H1 (cell line): ENCODE measurements around the gene NOB1. TPM values are rescaled to one million over a fixed set of nuclear protein-coding genes. Genes with fewer than 3 reads are reported as not detected.
A peak's percentile ranks its signal among the peaks of the same experiment; 100 is the strongest.

Source experiments
- CTCF ChIA-PET: fragments of 300-600 bp; sonication (Branson Sonifier 250); formaldehyde crosslinking; loops from one replicate; lab custom pipeline; 2021; ENCODE audit not compliant: partially characterized antibody; lab: Charles Lee
- POLR2A ChIA-PET: fragments of 300-600 bp; sonication (Branson Sonifier 250); formaldehyde crosslinking; loops from one replicate; lab custom pipeline; 2021; ENCODE audit warnings: inconsistent platforms; ENCODE audit not compliant: partially characterized antibody; lab: Charles Lee
- DNase-seq, 2 experiments: peaks; one replicate each; pipeline versions ENCODE4 v3.0.0 to v3.0.0-alpha.2; 2010 to 2022; ENCODE audit warnings: low spot score in 2 of 2, low read depth in 1 of 2, mixed read lengths in 1 of 2
- FAIRE-seq: peaks from 2 replicates; lab custom pipeline; 2011; peaks lifted over from hg19 to GRCh38; lab: Jason Lieb, UNC
- H2AFZ ChIP-seq: 2 replicates; pipeline ENCODE4 v1.8.1; 2012; ENCODE audit warnings: low read length, inconsistent platforms
- H2AK5ac ChIP-seq: 2 replicates; pipeline ENCODE4 v1.6.1; 2013; ENCODE audit warnings: low read depth, low read length
- H2BK120ac ChIP-seq: replicated peaks from 2 replicates; pipeline ENCODE3; 2013; ENCODE audit warnings: low read depth, low read length, inconsistent platforms
- H2BK12ac ChIP-seq: 2 replicates; pipeline ENCODE4 v1.6.1; 2013; ENCODE audit warnings: low read depth, low read length
- H2BK15ac ChIP-seq: 2 replicates; pipeline ENCODE4 v1.6.1; 2013; ENCODE audit warnings: low read length
- H2BK20ac ChIP-seq: 2 replicates; pipeline ENCODE4 v1.6.1; 2013; ENCODE audit warnings: low read length
- H2BK5ac ChIP-seq: 2 replicates; pipeline ENCODE4 v1.6.1; 2013; ENCODE audit warnings: low read depth, low read length
- H3K14ac ChIP-seq: 2 replicates; pipeline ENCODE4 v1.6.1; 2013; ENCODE audit warnings: inconsistent platforms; ENCODE audit not compliant: insufficient read length
- H3K18ac ChIP-seq: 2 replicates; pipeline ENCODE4 v1.6.1; 2013; ENCODE audit warnings: low read length; ENCODE audit errors: extremely low read depth
- H3K23ac ChIP-seq: 2 replicates; pipeline ENCODE4 v1.6.1; 2013; ENCODE audit warnings: inconsistent platforms; ENCODE audit not compliant: insufficient read length
- H3K23me2 ChIP-seq: 2 replicates; pipeline ENCODE4 v1.6.1; 2013; ENCODE audit warnings: low read depth, low read length
- H3K27ac ChIP-seq: 2 replicates; pipeline ENCODE4 v1.6.1; 2011; ENCODE audit warnings: low read depth, low read length, inconsistent platforms
- H3K27me3 ChIP-seq, 4 experiments: replicated peaks in 1 of 4; 1 replicate in 1 of 4; 2 replicates in 3 of 4; pipeline versions ENCODE4 v1.6.1 to v1.8.1; 2011 to 2013; ENCODE audit warnings: low read length in 3 of 4, mild to moderate bottlenecking in 3 of 4, inconsistent platforms in 2 of 4, mixed read lengths in 2 of 4, moderate library complexity in 1 of 4; ENCODE audit not compliant: control insufficient read depth in 3 of 4, insufficient read depth in 3 of 4; ENCODE audit errors: extremely low read depth in 1 of 4
- H3K36me3 ChIP-seq, 4 experiments: 2 replicates each; pipeline versions ENCODE4 v1.6.1 to v1.8.1; 2011 to 2013; ENCODE audit warnings: mild to moderate bottlenecking in 4 of 4, low read length in 3 of 4, moderate library complexity in 2 of 4, control low read depth in 1 of 4, inconsistent platforms in 1 of 4; ENCODE audit not compliant: insufficient read depth in 4 of 4, control insufficient read depth in 2 of 4
- H3K4ac ChIP-seq: replicated peaks from 2 replicates; pipeline ENCODE3; 2013; ENCODE audit warnings: low read length, low read depth, mixed read lengths, inconsistent platforms; ENCODE audit not compliant: insufficient read length
- H3K4me1 ChIP-seq, 4 experiments: replicated peaks in 1 of 4; 1 replicate in 1 of 4; 2 replicates in 3 of 4; pipeline versions ENCODE4 v1.6.1 to v1.8.1; 2011 to 2013; ENCODE audit warnings: low read length in 3 of 4, inconsistent platforms in 2 of 4, mixed read lengths in 1 of 4; ENCODE audit not compliant: insufficient read depth in 4 of 4, control insufficient read depth in 3 of 4
- H3K4me2 ChIP-seq, 2 experiments: 2 replicates each; pipeline versions ENCODE4 v1.6.1 to v1.8.1; 2011 to 2013; ENCODE audit warnings: low read depth in 2 of 2, low read length in 2 of 2, control low read depth in 1 of 2, inconsistent platforms in 1 of 2, mild to moderate bottlenecking in 1 of 2; ENCODE audit not compliant: insufficient read depth in 1 of 2
- H3K4me3 ChIP-seq, 4 experiments: fragments of 200-600, 300-600 bp in 1 of 4; sonication (generic), shearing (Covaris generic), sonication (Bioruptor Twin) in 1 of 4; 2 replicates each; pipeline versions ENCODE4 v1.5.1 to v1.8.1; 2011 to 2016; ENCODE audit warnings: low read length in 4 of 4, low read depth in 3 of 4, control low read depth in 2 of 4, inconsistent platforms in 2 of 4, mild to moderate bottlenecking in 2 of 4, mixed read lengths in 1 of 4, moderate library complexity in 1 of 4; ENCODE audit not compliant: insufficient read depth in 2 of 4; ENCODE audit errors: extremely low read depth in 1 of 4
- H3K56ac ChIP-seq: replicated peaks from 2 replicates; pipeline ENCODE3; 2013; ENCODE audit warnings: low read depth, mild to moderate bottlenecking, mixed read lengths, low read length, inconsistent platforms; ENCODE audit not compliant: insufficient read length
- H3K79me1 ChIP-seq: 2 replicates; pipeline ENCODE4 v1.6.1; 2013; ENCODE audit warnings: low read depth, low read length, control low read depth
- H3K79me2 ChIP-seq, 2 experiments: 2 replicates each; pipeline versions ENCODE4 v1.6.1 to v1.8.1; 2012 to 2013; ENCODE audit warnings: low read length in 2 of 2, mild to moderate bottlenecking in 2 of 2, inconsistent platforms in 1 of 2; ENCODE audit not compliant: insufficient read depth in 2 of 2, control insufficient read depth in 1 of 2
- H3K9ac ChIP-seq, 4 experiments: replicated peaks in 1 of 4; 1 replicate in 1 of 4; 2 replicates in 3 of 4; pipeline versions ENCODE4 v1.6.1 to v1.8.1; 2011 to 2013; ENCODE audit warnings: low read depth in 3 of 4, low read length in 3 of 4, control low read depth in 2 of 4, mild to moderate bottlenecking in 2 of 4, moderate library complexity in 2 of 4, inconsistent platforms in 1 of 4; ENCODE audit errors: extremely low read depth in 1 of 4
- H3K9me3 ChIP-seq, 2 experiments: 2 replicates each; pipeline versions ENCODE4 v1.6.1 to v1.8.1; 2012 to 2013; ENCODE audit warnings: mild to moderate bottlenecking in 2 of 2, moderate library complexity in 2 of 2, control low read depth in 1 of 2, inconsistent platforms in 1 of 2, low read depth in 1 of 2, low read length in 1 of 2, mixed read lengths in 1 of 2; ENCODE audit not compliant: insufficient read depth in 2 of 2
- H4K20me1 ChIP-seq, 2 experiments: replicated peaks in 1 of 2; 2 replicates each; pipeline versions ENCODE3 to v1.8.1; 2011 to 2013; ENCODE audit warnings: inconsistent platforms in 2 of 2, low read length in 2 of 2, mild to moderate bottlenecking in 1 of 2; ENCODE audit not compliant: insufficient read depth in 2 of 2, control insufficient read depth in 1 of 2
- H4K5ac ChIP-seq: 2 replicates; pipeline ENCODE4 v1.6.1; 2013; ENCODE audit warnings: low read length, low read depth, mixed read lengths, inconsistent platforms; ENCODE audit not compliant: insufficient read length
- H4K8ac ChIP-seq: 2 replicates; pipeline ENCODE4 v1.8.0; 2013; ENCODE audit warnings: mild to moderate bottlenecking, moderate library complexity, low read length, inconsistent platforms; ENCODE audit not compliant: insufficient read depth; ENCODE audit errors: extremely low read depth
- H4K91ac ChIP-seq: replicated peaks from 2 replicates; pipeline ENCODE3; 2013; ENCODE audit warnings: low read length, mixed read lengths, inconsistent platforms; ENCODE audit not compliant: insufficient read length
- EP300 ChIP-seq, 2 experiments: IDR thresholded peaks; 1 replicate in 1 of 2; 2 replicates in 1 of 2; pipeline ENCODE4 v1.6.1; 2011 to 2012; ENCODE audit warnings: low read depth in 2 of 2, low read length in 2 of 2, mild to moderate bottlenecking in 2 of 2, borderline replicate concordance in 1 of 2, inconsistent platforms in 1 of 2, moderate library complexity in 1 of 2
- GTF2F1 ChIP-seq: IDR thresholded peaks from 2 replicates; pipeline ENCODE4 v1.6.1; 2012; ENCODE audit warnings: low read depth, low read length, improper control_type of control experiment, borderline replicate concordance
- JUN ChIP-seq: IDR thresholded peaks from 2 replicates; pipeline ENCODE4 v1.6.1; 2011; ENCODE audit warnings: low read depth, mild to moderate bottlenecking, improper control_type of control experiment, low read length
- JUND ChIP-seq: IDR thresholded peaks from 2 replicates; pipeline ENCODE4 v1.6.1; 2011; ENCODE audit warnings: mild to moderate bottlenecking, improper control_type of control experiment, low read length
- MAX ChIP-seq: IDR thresholded peaks from 2 replicates; pipeline ENCODE4 v1.6.1; 2012; ENCODE audit warnings: inconsistent platforms
- RNF2 ChIP-seq: fragments of 200-900, 300-1000 bp; sonication (generic); IDR thresholded peaks from 2 replicates; pipeline ENCODE4 v1.7.1; 2016; ENCODE audit warnings: borderline replicate concordance, low read depth, mild to moderate bottlenecking, antibody characterized with exemption, low read length; ENCODE audit not compliant: poor library complexity, severe bottlenecking; ENCODE audit errors: missing control alignments
- RXRA ChIP-seq: IDR thresholded peaks from 2 replicates; pipeline ENCODE4 v1.6.1; 2011; ENCODE audit warnings: low read depth, mild to moderate bottlenecking, low read length, moderate library complexity; ENCODE audit not compliant: insufficient read depth
- SIX5 ChIP-seq: IDR thresholded peaks from 2 replicates; pipeline ENCODE4 v1.6.1; 2011; ENCODE audit warnings: mild to moderate bottlenecking, low read depth, low read length
- SP4 ChIP-seq: IDR thresholded peaks from 2 replicates; pipeline ENCODE4 v1.6.1; 2012; ENCODE audit warnings: low read length, inconsistent platforms
- TCF12 ChIP-seq: IDR thresholded peaks from 2 replicates; pipeline ENCODE4 v1.6.1; 2011; ENCODE audit warnings: low read depth, mild to moderate bottlenecking, low read length
- WGBS, 2 experiments: shearing (Covaris generic) in 1 of 2; methylation state at CpG; one replicate each; pipeline versions ENCODE4 v1.1.6 to v1.1.7; 2013 to 2015; ENCODE audit warnings: low lambda C conversion rate in 2 of 2, mixed read lengths in 2 of 2, inconsistent platforms in 1 of 2, low coverage in 1 of 2, missing lambda C conversion rate in 1 of 2; ENCODE audit not compliant: insufficient replicate concordance in 2 of 2, insufficient coverage in 1 of 2, insufficient read length in 1 of 2; ENCODE audit errors: extremely low coverage in 1 of 2, missing lambda C conversion rate in 1 of 2; 5-methylcytosine and 5-hydroxymethylcytosine counted together
- polyA plus RNA-seq, 7 experiments: library from polyadenylated mRNA; depleted of rRNA in 3 of 7; stranded (reverse) in 5 of 7; unstranded in 2 of 7; fragments of >200 nt in 5 of 7; fragments of 200-250 nt in 2 of 7; gene quantifications; 1 replicate in 5 of 7; 2 replicates in 1 of 7; 4 replicates in 1 of 7; pipeline versions ENCODE4 v1.2.1 to v1.2.3, GENCODE V29; 2011 to 2013; ENCODE audit warnings: missing spikeins in 2 of 7, mixed read lengths in 2 of 7
- total RNA-seq: library from RNA; stranded (reverse); fragmentation: NEBNext Ultra II Directional; extraction: Animal tissue kit (Norgen Biotek cat#: 25700); gene quantifications from 2 replicates; pipeline ENCODE4 v1.2.1, GENCODE V29; 2021

The NOB1 gene
- total and polyA plus RNA-seq, 2 of the 8 experiments (the other 6 are each of a cell fraction or from before 2014, with no cell fraction given), result 88.2 to 108 TPM

GRCh38 chr16:69796285-69797118, 41.8 kb upstream of the NOB1 start:
- 49% methylated on average over 19 of the region's 19 CpGs; no CpG with 5 or more reads in 1 of the 2 experiments for WGBS, 2 experiments
- no peak overlapping the region for H3K56ac ChIP-seq
- H2AFZ ChIP-seq, result no peak overlapping the region
- H3K18ac ChIP-seq, result no peak overlapping the region
- peaks cover 5 to 8% (median 7%) of the 10 kb centered on the region in 4 experiments; a peak in 6 of 8 replicates for H3K36me3 ChIP-seq
- H3K23me2 ChIP-seq, result 0 out of 2 replicates have a peak, but pooled peaks cover 1% of the 10 kb centered on the region
- no peak overlapping the region for H2BK120ac ChIP-seq
- H4K20me1 ChIP-seq, result no peaks in the 10 kb centered on the region
- no peak overlapping the region for H3K27ac ChIP-seq
- H3K23ac ChIP-seq, result no peak overlapping the region
- H3K4ac ChIP-seq, result no peak overlapping the region
- no peak overlapping the region for H2BK15ac ChIP-seq
- H3K4me1 ChIP-seq, result peaks cover 0 to 5% (median 0%) of the 10 kb centered on the region in 4 experiments; a peak in 2 of 7 replicates
- H3K4me2 ChIP-seq, result peak overlapping the region; percentile 18 to 55; a peak in 3 of 4 replicates
- DNase-seq (peak in 1 of 2 experiments; percentile 60), FAIRE-seq (peak; percentile 78)
- peak overlapping the region in 1 of 4 experiments; percentile 30; a peak in 2 of 8 replicates for H3K4me3 ChIP-seq
- 0 out of 2 replicates have a peak overlapping the region, but pooled peaks have one; percentile 61 for H2AK5ac ChIP-seq
- no peak overlapping the region for H4K8ac ChIP-seq
- H3K9me3 ChIP-seq, result no peaks in the 10 kb centered on the region
- H4K5ac ChIP-seq, result no peak overlapping the region
- no peaks in the 10 kb centered on the region for H3K79me1 ChIP-seq
- CTCF ChIA-PET, result interaction anchor here (0.6 to 7.2 kb wide), 37 partner anchors 10 to 812 kb away, joined by 3 to 123 read pairs (median 4); partner anchors contain the start of gene NOB1
- H3K9ac ChIP-seq, result peak overlapping the region in 1 of 4 experiments; percentile 33; a peak in 1 of 7 replicates
- H3K27me3 ChIP-seq, result no peaks in the 10 kb centered on the region
- no peak overlapping the region for H2BK12ac ChIP-seq
- H2BK20ac ChIP-seq, result no peak overlapping the region
- no peak overlapping the region for H3K14ac ChIP-seq
- H2BK5ac ChIP-seq, result peak overlapping the region; percentile 10; the same call in 1 of the 2 replicates
- POLR2A ChIA-PET, result interaction anchor here (1.4 kb wide), 1 partner anchor 134 kb away, joined by 3 read pairs; no protein-coding TSS in a partner anchor
- no peaks in the 10 kb centered on the region for H3K79me2 ChIP-seq
- H4K91ac ChIP-seq, result no peak overlapping the region
- TF ChIP-seq MAX (peak; percentile 57; the same call in 1 of the 2 replicates), TCF12 (0 out of 2 replicates have a peak, but pooled peaks have one; percentile 9), RXRA (no peak), GTF2F1 (no peak), SP4 (no peak), SIX5 (no peak), JUND (peak; percentile 78; the same call in 1 of the 2 replicates), EP300 (IDR thresholded peaks at IDR 0.05; ENCODE audit: borderline replicate concordance in 1 of 2, low read depth in 2 of 2, low read length in 2 of 2) (peak in 1 of 2 experiments; percentile 94; a peak in 2 of 3 replicates), JUN (no peak), RNF2 (no peak)
